Activated CD8-positive, alpha-beta memory T cell treated with anti-CD3 and anti-CD28 coated beads for 24 hours (primary cell): Measurements from ENCODE around the gene TGDS.

Experiments used
- DNase-seq: peaks from one replicate; pipeline ENCODE4 v3.0.0-alpha.2; 2020

TGDS gene

GRCh38 chr13:94599877-94600276 lies 3.9 kb upstream of the TGDS start:
- DNase-seq, result no peak

GRCh38 chr13:94598281-94598680 lies 2.3 kb upstream of the TGDS start:
- DNase-seq, result no peak

GRCh38 chr13:94596575-94596971 lies 621 bp upstream of the TGDS start:
- no peak for DNase-seq

- peak; percentile 72 for DNase-seq
Measured at GRCh38 chr13:94595001-94595949, 677 bp downstream of the TGDS start.

- DNase-seq, result no peak
Measured at GRCh38 chr13:94590744-94591143, 5.2 kb downstream of the TGDS start.

GRCh38 chr13:94588541-94588940 lies 7.4 kb downstream of the TGDS start:
- no peak for DNase-seq

GRCh38 chr13:94586371-94586770 lies 9.6 kb downstream of the TGDS start:
- DNase-seq, result no peak

GRCh38 chr13:94585543-94586101 lies 10.3 kb downstream of the TGDS start:
- no peak for DNase-seq

GRCh38 chr13:94583926-94584325 lies 12.0 kb downstream of the TGDS start:
- DNase-seq, result no peak

- DNase-seq, result no peak
Measured at GRCh38 chr13:94579063-94579462, 16.9 kb downstream of the TGDS start.

- no peak for DNase-seq
Measured at GRCh38 chr13:94569615-94570014, 26.3 kb downstream of the TGDS start.

- no peak for DNase-seq
Measured at GRCh38 chr13:94568443-94568842, 27.5 kb downstream of the TGDS start.

GRCh38 chr13:94567581-94567980 lies 28.4 kb downstream of the TGDS start:
- DNase-seq, result no peak

- no peak for DNase-seq
Measured at GRCh38 chr13:94561126-94561525, 34.8 kb downstream of the TGDS start.

- DNase-seq, result no peak
Measured at GRCh38 chr13:94560116-94560515, 35.8 kb downstream of the TGDS start.

- DNase-seq, result no peak
Measured at GRCh38 chr13:94559222-94559795, 36.6 kb downstream of the TGDS start.

GRCh38 chr13:94558716-94559115 lies 37.2 kb downstream of the TGDS start:
- DNase-seq, result no peak

- DNase-seq, result no peak
Measured at GRCh38 chr13:94557684-94558235, 38.2 kb downstream of the TGDS start.

- DNase-seq, result no peak
Measured at GRCh38 chr13:94556621-94557020, 39.3 kb downstream of the TGDS start.

GRCh38 chr13:94556041-94556440 lies 39.9 kb downstream of the TGDS start:
- DNase-seq, result no peak

GRCh38 chr13:94553766-94554165 lies 42.2 kb downstream of the TGDS start:
- no peak for DNase-seq

GRCh38 chr13:94552095-94552494 lies 43.9 kb downstream of the TGDS start:
- no peak for DNase-seq

GRCh38 chr13:94550062-94550738 lies 45.8 kb downstream of the TGDS start:
- no peak for DNase-seq
